ENCODE measurements around the gene TMCC2. TPM values are rescaled to one million over a fixed set of nuclear protein-coding genes. Genes with fewer than 3 reads are reported as not detected.
A peak's percentile ranks its signal among the peaks of the same experiment; 100 is the strongest.

TMCC2 gene
- total RNA-seq, 1 experiment from 2014 or later = 2.2 TPM

DNA sequence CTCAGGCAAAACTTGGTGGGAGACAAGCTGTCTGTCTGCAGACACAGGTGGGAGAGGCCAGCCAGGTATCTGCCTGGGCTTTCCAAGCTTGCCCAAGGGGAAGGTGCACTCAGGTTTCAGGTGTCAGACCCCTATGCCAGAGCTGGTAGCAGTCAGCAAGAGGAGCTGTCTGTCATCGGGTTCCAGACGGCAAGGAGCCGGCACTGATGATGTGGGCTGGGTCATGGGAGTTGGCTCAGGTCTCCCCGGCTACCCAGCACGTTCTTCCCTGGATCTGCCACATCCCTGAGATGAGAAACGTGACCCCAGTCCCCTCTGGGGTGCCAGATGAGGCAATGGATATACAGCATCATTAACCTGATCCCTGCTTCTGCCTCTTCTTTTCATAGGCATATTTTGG is 23.0 kb downstream of the TMCC2 start:
- BruUV-seq (replicated peaks) = no TSS peak
- POLR2A ChIA-PET (ENCODE audit: low non-redundant PET) = no interaction called here
- intact Hi-C loops (cut with micrococcal nuclease; ENCODE audit: unreplicated experiment) = no loop called here

GRCh38 chr1:205251576-205251975 is 23.8 kb downstream of the TMCC2 start:
- no TSS peak for BruUV-seq (replicated peaks)
- no peak for DNase-seq (ENCODE audit: low spot score)
- Histone ChIP-seq H3K36me3 (ENCODE audit: insufficient read depth, low read length, poor library complexity, severe bottlenecking) (no peaks in the 10 kb centered on the region), H3K4me3 (ENCODE audit: low read depth, low read length, poor library complexity, severe bottlenecking) (no peak overlapping the region), H3K27ac (ENCODE audit: low read depth, low read length, poor library complexity, severe bottlenecking) (no peak overlapping the region), H3K27me3 (replicated peaks; ENCODE audit: insufficient read depth, low read depth, low read length, poor library complexity) (no peaks in the 10 kb centered on the region), H3K4me1 (ENCODE audit: insufficient read depth, low read length, poor library complexity, severe bottlenecking) (no peaks in the 10 kb centered on the region), H3K9me3 (ENCODE audit: low read depth, low read length, poor library complexity, severe bottlenecking) (no peaks in the 10 kb centered on the region)
- POLR2A ChIA-PET (ENCODE audit: low non-redundant PET) = no interaction called here
- CTCF ChIA-PET = interaction anchor here (0.9 to 1.8 kb wide), 2 partner anchors 190 to 262 kb away, joined by 3 to 5 read pairs; no protein-coding TSS in a partner anchor
- no peak for TF ChIP-seq CTCF (conservative IDR thresholded peaks at IDR 0.05; ENCODE audit: low read depth, low read length)
- no peak for TF ChIP-seq EZH2 (IDR thresholded peaks at IDR 0.05; ENCODE audit: borderline replicate concordance, low read depth, low read length, poor library complexity, severe bottlenecking)
- intact Hi-C loops (cut with micrococcal nuclease; ENCODE audit: unreplicated experiment) = no loop called here

More for the DNA sequence above, 23.0 kb downstream of the TMCC2 start:
- CTCF ChIA-PET = interaction anchor here (0.9 to 1.8 kb wide), 2 partner anchors 189 to 261 kb away, joined by 3 to 5 read pairs; no protein-coding TSS in a partner anchor
- no peaks in the 10 kb centered on the region for H3K36me3 ChIP-seq (ENCODE audit: insufficient read depth, low read length, poor library complexity, severe bottlenecking)
- H3K27ac ChIP-seq (ENCODE audit: low read depth, low read length, poor library complexity, severe bottlenecking) = no peak overlapping the region
- no peaks in the 10 kb centered on the region for H3K27me3 ChIP-seq (replicated peaks; ENCODE audit: insufficient read depth, low read depth, low read length, poor library complexity)
- no peaks in the 10 kb centered on the region for H3K4me1 ChIP-seq (ENCODE audit: insufficient read depth, low read length, poor library complexity, severe bottlenecking)
- no peaks in the 10 kb centered on the region for H3K9me3 ChIP-seq (ENCODE audit: low read depth, low read length, poor library complexity, severe bottlenecking)
- no peak for TF ChIP-seq CTCF (conservative IDR thresholded peaks at IDR 0.05; ENCODE audit: low read depth, low read length)
- TF ChIP-seq EZH2 (IDR thresholded peaks at IDR 0.05; ENCODE audit: borderline replicate concordance, low read depth, low read length, poor library complexity, severe bottlenecking) = no peak
- no peak for DNase-seq (ENCODE audit: low spot score)
- no peak overlapping the region for H3K4me3 ChIP-seq (ENCODE audit: low read depth, low read length, poor library complexity, severe bottlenecking)

DNA sequence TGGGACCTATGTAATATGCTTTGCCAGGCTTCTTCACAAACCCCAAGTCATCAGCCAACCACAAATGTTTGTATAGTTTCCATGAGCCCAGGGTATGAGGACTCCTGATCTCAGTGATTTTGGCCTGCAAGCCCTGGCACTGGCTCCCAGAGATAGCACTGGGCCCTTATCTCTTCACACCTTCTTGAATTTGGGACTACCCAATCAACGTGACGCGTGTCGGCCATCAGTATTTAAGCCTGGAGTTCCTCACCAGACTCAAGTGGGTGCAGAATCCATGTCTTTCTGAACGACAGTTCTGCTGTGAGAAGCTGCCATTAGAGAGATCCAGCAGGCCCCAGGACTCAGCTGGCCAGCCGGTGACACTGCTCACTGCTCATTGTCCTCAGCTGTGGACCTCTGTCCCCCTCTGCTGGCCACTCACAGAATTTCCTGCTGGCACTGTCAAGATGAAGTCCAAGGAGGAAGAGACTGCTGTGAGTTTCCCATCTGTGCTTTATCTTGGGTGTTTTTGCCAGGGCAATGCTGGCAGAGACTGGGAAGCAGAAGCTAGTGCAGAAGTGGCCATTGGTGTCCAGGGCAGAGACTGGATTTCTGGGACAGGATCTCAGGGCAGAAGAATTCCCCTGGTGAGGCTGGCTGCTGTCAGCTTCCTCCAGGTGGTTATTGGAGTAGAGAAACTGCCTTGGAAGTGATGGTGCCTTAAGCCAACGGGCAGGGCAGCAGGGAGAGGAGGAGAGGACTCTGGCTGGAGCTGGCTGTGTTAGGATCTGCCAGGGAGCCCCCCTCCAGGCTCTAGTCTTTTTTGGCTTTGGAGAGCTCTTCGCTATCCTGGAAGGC is 28.4 kb downstream of the TMCC2 start:
- intact Hi-C loops (cut with micrococcal nuclease; ENCODE audit: unreplicated experiment) = loop anchor here (1.0 to 5.0 kb wide), 4 partner anchors 134 to 449 kb away; partner anchors contain the start of gene RBBP5
- Histone ChIP-seq H3K4me3 (ENCODE audit: low read depth, low read length, poor library complexity, severe bottlenecking) (no peak overlapping the region), H3K27me3 (replicated peaks; ENCODE audit: insufficient read depth, low read depth, low read length, poor library complexity) (no peaks in the 10 kb centered on the region), H3K27ac (ENCODE audit: low read depth, low read length, poor library complexity, severe bottlenecking) (no peak overlapping the region), H3K36me3 (ENCODE audit: insufficient read depth, low read length, poor library complexity, severe bottlenecking) (no peaks in the 10 kb centered on the region), H3K9me3 (ENCODE audit: low read depth, low read length, poor library complexity, severe bottlenecking) (no peaks in the 10 kb centered on the region), H3K4me1 (ENCODE audit: insufficient read depth, low read length, poor library complexity, severe bottlenecking) (peaks cover 5% of the 10 kb centered on the region)
- peak; percentile 86 for DNase-seq (ENCODE audit: low spot score)
- POLR2A ChIA-PET (ENCODE audit: low non-redundant PET) = no interaction called here
- CTCF ChIA-PET = interaction anchor here (0.6 to 1.9 kb wide), 13 partner anchors 10 to 281 kb away, joined by 3 to 10 read pairs (median 4); no protein-coding TSS in a partner anchor
- TF ChIP-seq CTCF (conservative IDR thresholded peaks at IDR 0.05; ENCODE audit: low read depth, low read length) = peak; percentile 94
- no peak for TF ChIP-seq EZH2 (IDR thresholded peaks at IDR 0.05; ENCODE audit: borderline replicate concordance, low read depth, low read length, poor library complexity, severe bottlenecking)
- BruUV-seq (replicated peaks) = no TSS peak

Measured in A673 (cell line).